GM19455 (cell line): ENCODE data around the gene ACSS1.

Experiments
- ATAC-seq: cut with Tn5 transposase; IDR thresholded peaks from one replicate; pipeline ENCODE4 v1.9.1; 2021; ENCODE audit not compliant: unreplicated experiment

The ACSS1 gene

DNA sequence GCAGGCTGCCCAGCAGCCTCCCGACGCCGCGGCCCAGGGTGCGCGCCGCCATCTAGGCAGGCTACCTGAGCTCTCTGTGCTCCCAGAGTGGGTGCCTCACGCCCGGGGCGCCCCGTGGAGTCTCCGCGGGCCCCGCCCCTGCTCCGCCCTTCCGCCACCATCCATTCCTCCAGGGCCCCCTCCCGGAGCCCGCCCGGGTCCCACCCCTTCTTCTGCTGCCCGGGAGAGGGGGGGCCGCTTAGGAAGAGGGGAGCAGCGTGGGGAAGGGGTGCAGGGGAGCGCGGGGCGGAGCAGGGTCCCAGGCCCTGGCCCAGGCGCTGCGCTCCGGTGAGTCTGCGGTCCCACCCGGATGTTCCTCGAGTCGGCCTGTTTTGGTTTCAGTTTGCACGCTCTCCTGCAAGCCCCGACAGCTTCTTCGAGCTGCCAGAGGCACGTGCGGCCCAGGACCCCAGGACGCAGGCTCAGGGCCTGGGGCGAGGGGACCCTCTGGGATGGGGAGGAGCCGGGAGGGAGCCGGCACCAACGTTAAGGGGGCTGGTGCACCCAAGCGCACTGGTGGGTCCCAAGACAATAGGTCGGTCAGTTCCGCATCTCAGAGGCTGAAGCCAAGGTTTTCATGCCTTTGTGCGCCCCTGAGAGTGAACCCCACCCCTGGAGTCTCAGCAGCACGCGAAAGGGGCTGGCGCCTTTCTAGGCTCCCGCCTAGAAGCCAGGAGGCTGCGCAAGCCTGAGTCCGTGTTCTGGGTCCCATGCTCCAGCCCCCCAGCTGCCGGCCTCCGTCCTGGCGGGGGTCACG, at the start of gene ACSS1:
Gene ACSS1, minus strand, starts transcription at position 89 of the 796 bp plus-strand sequence. Its CDS starts 37 bp downstream, at position 52.
- peak; percentile 69 for ATAC-seq

- no peak for ATAC-seq
Observed at GRCh38 chr20:25103526-25103925, 45.6 kb upstream of the ACSS1 start.

DNA sequence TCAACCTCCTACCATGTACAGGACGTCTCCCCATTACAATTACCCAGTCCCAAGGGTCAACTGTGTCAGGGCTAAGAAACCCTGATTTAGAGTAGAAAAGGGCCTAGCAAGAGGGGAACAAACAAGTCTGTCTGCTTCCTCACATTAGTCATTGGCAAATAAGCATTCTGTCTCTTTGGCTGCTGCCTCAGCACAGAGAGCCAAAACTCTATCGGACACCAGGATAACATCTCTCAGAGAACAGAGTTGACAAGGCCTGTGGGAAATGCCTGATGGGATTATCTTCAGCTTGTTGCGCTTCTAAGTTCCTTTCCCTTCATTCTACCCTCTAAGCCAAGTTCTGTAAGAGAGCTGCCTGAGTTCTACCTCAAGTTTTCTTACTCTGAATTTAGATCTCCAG, 43.0 kb upstream of the ACSS1 start:
- no peak for ATAC-seq

DNA sequence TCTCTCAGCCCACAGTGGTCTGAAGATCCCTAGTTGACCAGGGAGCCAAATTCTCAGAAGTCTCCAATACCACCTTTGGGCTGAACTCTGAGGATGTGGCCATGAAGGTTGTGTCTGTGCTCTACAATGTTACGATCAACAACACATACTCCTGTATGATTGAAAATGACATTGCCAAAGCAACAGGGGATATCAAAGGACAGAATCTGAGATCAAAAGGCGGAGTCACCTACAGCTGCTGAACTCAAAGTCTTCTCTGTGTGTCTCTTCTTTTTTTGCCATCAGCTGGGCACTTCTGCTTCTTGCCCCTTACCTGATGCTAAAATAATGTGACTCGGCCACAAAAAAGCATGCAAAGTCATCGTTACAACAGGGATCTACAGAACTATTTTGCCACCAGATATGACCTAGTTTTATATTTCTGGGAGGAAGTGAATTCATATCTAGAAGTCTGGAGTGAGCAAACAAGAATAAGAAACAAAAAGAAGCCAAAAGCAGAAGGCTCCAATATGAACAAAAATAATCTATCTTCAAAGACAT, 41.7 kb upstream of the ACSS1 start:
- no peak for ATAC-seq

- ATAC-seq, result no peak
Observed at GRCh38 chr20:25097498-25097897, 39.6 kb upstream of the ACSS1 start.

- ATAC-seq, result no peak
Observed at GRCh38 chr20:25090492-25091429, 32.8 kb upstream of the ACSS1 start.

DNA sequence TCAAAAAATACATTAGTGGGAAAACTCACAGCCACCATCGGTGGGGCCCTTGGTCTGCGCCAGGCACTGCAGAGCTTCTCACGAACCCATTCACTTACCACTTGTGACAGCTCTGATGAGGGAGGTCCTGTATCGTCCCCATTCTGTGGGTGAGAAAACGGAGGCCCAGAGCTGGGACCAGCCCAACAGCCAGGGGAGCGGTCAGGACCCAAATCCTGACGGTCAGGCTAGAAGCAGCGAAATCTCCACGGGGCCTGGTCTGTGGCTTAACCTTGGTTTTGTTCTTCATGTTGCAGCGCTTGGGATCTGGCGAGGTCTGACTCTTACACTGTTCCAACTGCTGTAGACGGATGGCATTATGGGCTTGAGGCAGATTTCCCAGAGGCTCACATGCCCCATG, 31.7 kb upstream of the ACSS1 start:
- ATAC-seq, result no peak

DNA sequence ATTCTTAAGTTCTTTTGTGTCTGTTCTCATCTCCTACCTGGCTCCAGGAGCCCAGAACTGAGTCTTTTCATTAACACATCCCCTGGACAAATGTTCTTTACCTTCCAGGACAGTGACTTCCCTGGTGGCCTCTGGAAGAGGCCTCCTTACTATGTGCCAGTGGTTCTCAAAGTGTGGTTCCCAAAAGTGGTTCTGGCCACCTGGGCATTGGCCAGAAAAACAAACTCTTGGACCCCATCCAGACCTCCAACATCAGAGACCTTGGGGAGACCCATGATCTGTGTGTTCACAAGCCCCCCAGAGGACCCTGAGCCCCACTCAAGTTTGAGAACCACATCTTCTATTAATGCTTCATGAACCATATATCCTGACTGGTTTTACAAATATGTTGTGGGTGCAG, 31.2 kb upstream of the ACSS1 start:
- no peak for ATAC-seq

- ATAC-seq, result no peak
Observed at GRCh38 chr20:25088267-25088666, 30.3 kb upstream of the ACSS1 start.

- no peak for ATAC-seq
Observed at GRCh38 chr20:25087186-25087929, 29.4 kb upstream of the ACSS1 start.

GRCh38 chr20:25085756-25086495, 28.0 kb upstream of the ACSS1 start:
- ATAC-seq, result no peak

GRCh38 chr20:25084626-25085187, 26.8 kb upstream of the ACSS1 start:
- no peak for ATAC-seq

- no peak for ATAC-seq
Observed at GRCh38 chr20:25083773-25084625, 26.1 kb upstream of the ACSS1 start.

GRCh38 chr20:25083141-25083772, 25.3 kb upstream of the ACSS1 start:
- no peak for ATAC-seq

GRCh38 chr20:25082498-25082873, 24.5 kb upstream of the ACSS1 start:
- ATAC-seq, result no peak

DNA sequence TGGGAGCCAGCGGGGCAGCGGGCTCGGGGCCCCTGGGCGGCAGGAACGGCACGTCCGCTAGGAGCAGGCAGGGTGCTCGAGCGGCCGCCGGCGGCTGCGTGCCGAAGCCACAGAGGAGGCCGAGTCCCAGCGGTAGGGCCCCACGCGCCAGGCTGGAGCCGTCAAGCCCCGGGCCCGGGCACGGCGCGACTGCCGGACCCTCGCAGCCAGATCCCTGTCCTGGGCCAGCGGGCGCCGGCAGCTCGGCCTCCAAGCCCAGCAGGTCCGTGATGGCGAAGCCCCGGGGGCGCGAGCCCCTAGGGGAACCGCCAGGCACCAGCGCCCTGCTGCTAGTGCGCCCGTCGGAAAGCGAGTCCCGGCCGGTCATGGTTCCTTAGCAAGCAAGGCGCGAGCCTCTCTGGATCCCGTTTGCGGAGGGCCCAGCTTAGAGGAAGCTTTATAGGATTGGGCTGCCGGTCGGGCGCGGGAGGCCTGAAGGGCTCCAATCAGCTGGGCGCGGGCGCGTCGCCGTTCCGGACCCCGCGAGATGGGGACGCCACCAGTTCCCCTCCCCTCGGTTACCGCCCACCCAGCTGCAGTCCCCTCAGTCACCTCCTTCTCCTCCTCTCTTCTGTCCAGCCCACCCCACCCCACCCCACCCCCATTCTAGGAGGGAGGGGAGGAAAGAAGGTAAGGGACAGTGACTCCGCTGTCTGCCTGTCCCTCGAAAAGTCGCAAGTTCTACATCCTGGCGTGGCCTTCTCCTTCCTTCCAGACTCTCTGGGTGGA, 24.0 kb upstream of the ACSS1 start, which contains the start of gene VSX1:
Gene VSX1, minus strand, starts transcription at position 412 of the 768 bp plus-strand sequence. Its CDS starts 45 bp downstream, at position 367.
- ATAC-seq, result no peak

DNA sequence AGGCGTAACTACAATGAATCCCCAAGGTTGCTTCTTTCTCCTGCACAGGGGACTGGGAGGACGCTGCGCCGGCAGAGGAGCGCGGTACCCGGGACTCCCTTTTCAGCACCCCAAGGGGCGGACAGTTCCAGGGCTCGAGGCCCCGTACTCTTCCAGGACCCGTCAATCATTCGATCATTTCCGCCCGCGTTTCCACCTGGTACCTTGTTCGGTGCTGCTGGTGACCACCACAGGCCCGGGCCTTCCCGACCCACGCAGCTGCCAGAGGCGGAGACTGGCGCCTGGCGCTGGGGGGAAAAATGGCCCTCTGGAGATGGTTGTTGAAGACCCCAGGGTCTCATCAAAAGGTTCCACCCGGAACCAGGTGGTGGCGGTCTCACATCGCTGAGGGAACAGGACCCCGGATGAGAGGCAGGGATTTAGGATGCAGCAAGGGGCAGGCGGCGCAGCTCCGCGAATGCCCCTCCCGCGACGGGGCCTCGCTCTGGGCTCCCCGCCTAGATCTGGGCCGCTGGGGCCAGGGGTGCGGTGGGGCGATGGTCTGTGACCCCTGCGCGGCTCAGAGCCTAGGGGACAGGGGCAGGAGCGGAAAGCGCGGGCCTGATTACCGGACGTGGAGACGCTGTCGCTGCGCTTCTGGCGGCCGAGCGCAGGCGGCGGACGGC, 23.3 kb upstream of the ACSS1 start:
- ATAC-seq, result no peak
